Measurements from ENCODE around the gene LHX4.

DNA sequence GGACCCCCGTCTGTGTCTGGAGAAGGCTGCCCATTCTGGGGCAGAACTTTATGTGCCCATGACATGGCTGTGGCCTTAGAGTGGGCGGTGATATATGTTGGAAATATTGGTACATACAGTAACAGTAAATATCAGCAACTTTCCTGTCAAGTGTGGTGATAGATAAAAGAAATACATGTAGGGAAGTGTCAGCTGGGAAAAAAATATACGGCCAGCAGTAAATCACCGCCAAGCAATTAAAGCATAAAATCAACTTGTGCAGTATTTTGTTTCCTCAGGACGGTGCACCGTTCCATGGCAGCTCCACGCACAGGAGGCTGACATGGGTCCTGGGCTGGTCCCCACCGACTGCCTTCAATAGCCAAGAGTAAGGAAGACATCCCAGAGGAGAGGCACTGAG lies 27.4 kb downstream of the LHX4 start:
- TF ChIP-seq POLR2AphosphoS5 (IDR thresholded peaks at IDR 0.05; ENCODE audit: low read length) (no peak), REST (IDR thresholded peaks at IDR 0.05; ENCODE audit: low read depth, low read length) (no peak), FOXK2 (IDR thresholded peaks at IDR 0.05) (no peak), CTCF (IDR thresholded peaks at IDR 0.05 in 2 of 3, conservative IDR thresholded peaks at IDR 0.05 in 1 of 3; ENCODE audit: control insufficient read depth in 2 of 3, extremely low read depth in 1 of 3, insufficient read depth in 1 of 3, low read depth in 3 of 3, low read length in 3 of 3) (no peak), HCFC1 (IDR thresholded peaks at IDR 0.05; ENCODE audit: low read length) (no peak), POLR2A (IDR thresholded peaks at IDR 0.05; ENCODE audit: low read depth, low read length) (no peak), SMARCA5 (IDR thresholded peaks at IDR 0.05) (no peak)
- TF ChIP-seq, protein P1, sequence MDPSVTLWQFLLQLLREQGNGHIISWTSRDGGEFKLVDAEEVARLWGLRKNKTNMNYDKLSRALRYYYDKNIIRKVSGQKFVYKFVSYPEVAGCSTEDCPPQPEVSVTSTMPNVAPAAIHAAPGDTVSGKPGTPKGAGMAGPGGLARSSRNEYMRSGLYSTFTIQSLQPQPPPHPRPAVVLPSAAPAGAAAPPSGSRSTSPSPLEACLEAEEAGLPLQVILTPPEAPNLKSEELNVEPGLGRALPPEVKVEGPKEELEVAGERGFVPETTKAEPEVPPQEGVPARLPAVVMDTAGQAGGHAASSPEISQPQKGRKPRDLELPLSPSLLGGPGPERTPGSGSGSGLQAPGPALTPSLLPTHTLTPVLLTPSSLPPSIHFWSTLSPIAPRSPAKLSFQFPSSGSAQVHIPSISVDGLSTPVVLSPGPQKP (IDR thresholded peaks at IDR 0.05; ENCODE audit: low read depth, low read length): no peak
